Cortex of kidney (tissue), 1 donor: ENCODE results near the gene OGFOD3.
"Not testable (repeated sequence)": the region's sequence is repeated elsewhere in the genome, so short reads cannot be mapped to it uniquely, and the experiment has no call there.

Experiments
- DNase-seq: peaks from one replicate; lab custom pipeline; 2025; lab: John Stamatoyannopoulos, UW

OGFOD3 gene

DNA sequence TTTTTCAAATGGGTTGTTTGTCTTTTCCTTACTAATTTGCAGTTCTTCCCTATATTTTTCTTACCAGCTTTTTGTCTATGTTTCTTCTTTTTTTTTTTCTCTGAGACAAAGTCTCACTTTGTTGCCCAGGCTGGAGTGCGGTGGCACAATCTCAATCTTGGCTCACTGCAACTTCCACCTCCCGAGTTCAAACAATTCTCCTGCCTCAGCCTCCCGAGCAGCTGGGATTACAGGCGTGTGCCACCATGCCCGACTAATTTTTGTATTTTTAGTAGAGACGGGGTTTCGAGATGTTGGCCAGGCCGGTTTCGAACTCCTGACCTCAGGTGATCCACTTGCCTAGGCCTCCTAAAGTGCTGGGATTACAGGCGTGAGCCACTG, 45.3 kb downstream of the OGFOD3 start:
- DNase-seq = not testable (repeated sequence)

DNA sequence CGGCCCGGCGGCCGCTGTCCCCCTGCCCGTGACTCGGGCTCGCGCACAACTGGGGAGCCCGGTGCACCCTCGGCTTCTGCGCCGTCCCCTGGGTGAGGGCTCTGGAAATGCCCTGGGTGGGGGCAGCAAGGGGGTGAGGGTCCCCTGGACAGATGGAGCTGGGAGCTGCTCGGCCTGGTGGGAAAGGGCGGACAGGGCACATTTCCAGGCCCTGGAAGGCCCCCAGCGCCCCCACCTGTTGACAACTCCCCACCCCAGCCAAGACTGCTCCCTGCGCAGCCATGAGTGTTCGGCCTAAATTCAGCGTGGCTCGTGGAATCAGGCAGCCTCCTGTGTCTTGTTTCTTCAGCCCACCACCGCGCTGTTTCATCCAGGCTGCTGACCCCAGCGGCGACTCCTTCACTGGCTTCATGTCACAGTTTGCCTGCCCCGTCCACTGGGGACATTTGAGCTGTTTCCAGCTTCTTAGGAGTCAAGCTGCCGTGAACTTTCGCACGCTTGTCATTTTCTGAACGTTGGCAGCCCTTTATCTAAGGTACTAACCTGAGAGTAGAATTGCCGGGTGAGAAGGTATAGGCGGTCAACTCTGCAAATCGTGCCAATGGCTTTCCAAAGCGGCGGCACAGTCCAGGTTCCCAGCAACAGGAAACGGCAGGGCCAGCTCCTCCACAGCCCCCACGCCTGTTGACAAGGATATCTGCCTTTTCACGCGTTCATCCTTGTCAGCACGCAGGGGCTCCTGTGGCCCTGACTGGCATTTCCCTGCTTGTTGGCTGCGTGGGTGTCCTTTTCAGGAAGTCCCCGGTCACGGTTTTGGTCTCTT, 45.9 kb downstream of the OGFOD3 start:
- no peak for DNase-seq

DNA sequence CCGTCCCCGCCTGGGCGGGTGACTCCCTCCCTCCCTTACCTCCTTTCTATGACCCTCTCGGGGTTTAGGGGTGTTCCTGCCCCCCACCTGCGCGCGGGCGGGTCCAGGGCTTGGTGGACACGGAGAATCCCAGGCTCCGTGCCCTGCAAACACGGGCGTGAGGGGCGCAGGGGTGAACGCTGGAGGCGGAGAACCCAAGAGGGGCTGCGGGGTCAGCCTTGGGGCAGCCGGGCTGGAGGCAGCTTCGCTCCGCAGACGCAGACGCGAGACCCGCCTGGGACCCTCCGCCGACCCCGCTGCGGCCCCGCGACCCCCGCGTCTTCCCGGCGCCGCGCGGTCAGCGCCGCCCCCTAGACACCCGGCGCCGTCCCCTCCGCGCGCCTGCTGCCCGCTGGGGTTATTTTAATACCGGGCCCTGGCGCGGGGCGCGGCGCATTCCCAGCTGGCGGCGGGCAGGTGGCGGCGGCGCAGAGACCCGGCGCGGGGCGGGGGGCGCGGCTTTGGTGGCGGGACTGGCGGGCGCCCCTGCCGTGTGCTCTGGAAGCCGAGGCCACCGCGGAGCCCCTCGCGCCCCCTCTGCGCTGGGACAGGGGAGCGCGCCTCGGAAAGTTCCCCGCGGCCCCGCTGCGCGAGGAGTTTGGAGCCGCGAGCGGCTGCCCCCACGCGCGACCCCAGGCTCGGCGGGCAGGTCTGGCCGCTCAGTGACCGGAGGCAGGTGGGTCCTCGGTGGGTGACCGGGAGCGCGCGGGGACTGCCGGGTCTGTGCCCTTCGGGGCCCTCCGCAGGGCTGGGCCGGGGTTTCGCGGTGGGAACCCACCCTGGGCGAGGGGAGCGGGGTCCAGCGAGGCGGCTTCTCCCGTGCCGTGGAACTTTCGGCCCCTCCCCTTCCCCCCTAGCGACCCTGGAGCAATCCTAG, 46.8 kb downstream of the OGFOD3 start, which contains the start of gene UTS2R:
Gene UTS2R, plus strand, starts transcription at position 433 of the 916 bp plus-strand sequence. CDS start 2,560 bp downstream, outside the sequence.
- DNase-seq = no peak

DNA sequence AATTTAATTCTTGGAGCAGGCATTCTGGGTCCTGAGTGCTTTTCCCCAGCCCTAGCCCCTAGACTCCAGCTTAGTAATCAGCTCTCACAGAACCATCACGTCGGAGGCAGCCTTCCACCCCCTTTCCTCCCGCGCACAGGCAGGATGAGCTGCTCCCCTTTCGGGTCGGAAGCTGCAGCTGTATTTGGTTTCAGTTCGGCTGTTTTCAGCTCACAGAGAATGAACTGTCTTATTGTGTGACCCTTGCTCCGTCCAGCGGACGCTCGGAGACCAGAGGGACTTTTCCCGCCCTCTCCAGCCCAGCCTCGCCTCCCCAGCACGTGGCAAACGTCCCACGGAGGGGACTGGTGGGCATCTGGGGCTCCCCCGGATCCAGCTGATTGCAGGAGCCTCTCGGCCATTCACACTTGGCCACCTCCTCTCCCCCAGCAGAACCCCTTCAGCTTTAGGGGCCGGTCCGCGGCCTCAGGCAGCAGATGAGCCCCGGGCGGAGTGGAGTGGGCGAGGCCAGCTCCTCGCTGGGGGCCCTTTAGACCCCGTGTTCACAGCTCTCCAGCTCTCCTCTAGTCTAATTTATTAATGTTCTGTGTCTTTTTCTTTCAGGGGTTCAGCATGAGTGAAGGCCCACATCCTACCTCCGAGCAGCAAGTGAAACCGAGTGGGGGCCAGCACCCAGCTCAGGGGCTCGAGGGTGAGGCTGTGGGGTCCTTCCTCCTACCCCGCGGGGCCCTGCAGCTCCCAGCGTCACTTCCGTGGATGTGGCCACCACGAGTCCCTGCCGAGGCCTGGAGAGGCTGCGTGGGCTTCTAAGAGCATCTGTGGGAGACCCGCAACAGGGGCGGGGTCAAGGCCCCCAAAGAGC, 47.7 kb downstream of the OGFOD3 start:
- DNase-seq = no peak

DNA sequence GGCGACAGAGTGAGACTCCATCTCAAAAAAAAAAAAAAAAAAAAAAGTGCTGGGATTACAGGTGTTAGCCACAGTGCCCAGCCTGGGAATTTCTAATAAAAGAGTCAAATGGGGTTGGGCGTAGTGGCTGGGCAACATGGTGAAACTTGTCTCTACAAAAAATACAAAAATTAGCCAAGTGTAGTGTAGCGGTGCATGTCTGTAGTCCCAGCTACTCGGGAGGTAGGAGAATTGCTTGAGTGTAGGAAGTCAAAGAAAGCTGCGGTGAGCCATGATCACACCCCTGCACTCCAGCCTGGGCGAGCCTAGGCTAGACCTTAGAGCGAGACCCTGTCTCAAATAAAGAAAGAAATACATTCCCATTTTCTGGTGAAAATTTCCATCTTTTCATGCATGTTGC, 49.2 kb downstream of the OGFOD3 start:
- DNase-seq = no peak

DNA sequence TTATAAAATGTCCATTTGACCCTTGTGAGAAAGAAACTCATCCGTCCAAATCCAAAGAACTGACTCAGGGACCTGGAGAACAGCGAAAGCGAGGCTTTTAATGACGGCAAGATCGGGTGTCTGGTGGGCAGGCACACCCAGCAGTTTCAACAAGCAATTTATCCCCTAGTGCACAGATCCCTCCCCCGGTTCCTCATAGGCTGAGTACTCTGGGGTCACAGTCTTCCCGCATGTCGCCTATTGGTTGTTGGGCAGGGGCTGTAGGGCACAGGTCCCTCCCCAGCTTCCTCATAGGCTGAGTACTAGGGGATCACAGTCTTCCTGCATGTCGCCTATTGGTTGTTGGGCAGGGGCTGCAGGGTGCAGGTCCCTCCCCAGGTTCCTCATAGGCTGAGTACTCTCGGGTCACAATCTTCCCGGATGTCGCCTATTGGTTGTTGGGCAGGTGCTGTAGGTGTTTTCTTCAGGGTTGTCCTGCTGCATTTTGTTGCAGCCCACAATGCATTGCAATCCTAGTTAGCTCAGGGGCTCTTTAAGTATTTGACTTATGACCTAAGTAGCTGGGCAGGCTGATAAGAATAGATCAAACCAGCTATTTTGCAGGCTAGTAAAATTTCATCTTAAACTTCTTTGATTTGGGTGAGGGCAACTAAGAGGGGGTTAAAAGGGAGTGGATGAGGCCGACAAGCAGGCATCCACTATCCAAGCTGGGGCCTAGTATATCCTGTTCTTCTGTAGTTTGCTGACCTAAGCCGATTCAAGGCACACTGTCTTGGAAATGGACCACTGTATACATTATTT, 50.5 kb downstream of the OGFOD3 start:
- DNase-seq = no peak

DNA sequence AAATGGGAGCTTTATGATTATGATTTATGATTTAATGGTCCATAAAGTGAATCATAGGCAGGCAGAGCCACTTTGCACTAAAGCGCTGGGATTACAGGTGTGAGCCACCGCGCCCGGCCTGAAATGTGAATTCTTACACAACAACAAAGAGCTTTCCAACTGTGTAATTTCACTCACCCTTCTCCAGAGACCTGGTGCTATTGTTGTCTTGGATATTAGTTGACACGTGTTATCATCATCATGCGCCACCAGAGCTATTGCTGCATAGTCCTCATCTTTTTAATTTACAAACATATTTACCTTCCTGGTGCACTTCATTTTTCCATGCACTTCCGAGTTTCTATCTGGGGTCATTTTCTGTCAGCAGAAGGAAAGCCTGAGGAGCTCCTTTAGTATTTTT, 51.6 kb downstream of the OGFOD3 start:
- DNase-seq = no peak

DNA sequence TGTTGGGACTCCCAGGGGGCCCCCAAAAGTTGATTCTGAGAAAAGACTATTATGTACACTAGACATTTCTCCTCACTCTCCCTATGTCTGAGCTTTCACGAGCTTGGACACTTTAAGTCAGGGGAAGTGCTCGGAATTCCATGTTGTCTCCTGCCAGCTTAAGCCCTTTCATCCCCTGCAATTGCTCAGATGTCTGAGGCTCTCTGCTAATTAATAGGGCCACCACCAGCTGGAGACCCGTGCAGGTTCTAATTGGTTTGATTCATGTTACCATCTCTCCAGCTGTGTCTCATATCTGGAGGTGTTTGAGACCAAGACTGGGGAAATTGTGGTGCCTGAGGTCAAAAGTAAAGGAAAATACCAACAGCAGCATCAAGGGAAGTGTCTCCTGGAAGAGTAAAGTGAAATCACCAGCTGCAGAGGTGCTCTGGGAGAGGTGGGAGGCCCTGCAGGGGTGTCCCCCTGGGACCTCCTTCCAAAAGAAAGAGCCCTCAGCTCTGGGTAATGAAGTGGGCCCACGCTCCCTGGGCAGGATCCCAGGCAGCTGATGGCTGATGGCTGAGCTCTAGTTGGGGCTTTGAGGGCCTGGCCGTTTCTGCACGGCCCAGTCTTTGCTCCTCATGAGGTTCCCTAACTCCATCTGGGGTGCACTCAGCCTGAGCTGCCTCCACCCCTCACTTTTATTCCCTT, 52.6 kb downstream of the OGFOD3 start:
- DNase-seq = no peak

DNA sequence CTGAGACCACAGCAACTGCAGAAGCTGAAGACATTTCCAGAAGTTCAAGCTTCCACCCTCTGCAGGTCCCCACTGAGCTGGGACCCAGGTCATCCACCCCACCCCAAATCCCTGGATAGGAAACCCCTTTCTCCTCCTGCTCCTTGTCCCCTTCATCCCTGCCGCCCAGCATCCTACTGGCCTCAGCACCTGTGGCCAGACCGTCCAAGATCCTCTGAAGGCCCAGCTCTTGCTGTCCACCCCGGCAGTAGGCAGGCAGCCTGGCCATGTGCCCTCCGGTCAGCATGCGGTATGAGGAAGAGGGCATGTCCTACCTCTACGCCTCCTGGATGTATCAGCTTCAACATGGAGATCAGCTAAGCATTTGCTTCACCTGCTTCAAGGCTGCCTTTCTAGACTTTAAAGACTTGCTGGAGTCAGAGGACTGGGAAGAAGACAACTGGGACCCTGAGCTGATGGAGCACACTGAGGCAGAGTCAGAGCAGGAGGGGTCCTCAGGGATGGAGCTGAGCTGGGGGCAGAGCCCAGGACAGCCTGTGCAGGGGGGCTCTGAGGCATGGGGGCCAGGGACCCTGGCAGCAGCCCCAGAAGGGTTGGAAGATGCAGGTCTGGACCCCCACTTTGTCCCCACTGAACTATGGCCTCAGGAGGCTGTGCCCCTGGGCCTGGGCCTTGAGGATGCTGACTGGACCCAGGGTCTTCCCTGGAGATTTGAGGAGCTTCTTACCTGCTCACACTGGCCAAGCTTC, 56.3 kb downstream of the OGFOD3 start:
- no peak for DNase-seq

DNA sequence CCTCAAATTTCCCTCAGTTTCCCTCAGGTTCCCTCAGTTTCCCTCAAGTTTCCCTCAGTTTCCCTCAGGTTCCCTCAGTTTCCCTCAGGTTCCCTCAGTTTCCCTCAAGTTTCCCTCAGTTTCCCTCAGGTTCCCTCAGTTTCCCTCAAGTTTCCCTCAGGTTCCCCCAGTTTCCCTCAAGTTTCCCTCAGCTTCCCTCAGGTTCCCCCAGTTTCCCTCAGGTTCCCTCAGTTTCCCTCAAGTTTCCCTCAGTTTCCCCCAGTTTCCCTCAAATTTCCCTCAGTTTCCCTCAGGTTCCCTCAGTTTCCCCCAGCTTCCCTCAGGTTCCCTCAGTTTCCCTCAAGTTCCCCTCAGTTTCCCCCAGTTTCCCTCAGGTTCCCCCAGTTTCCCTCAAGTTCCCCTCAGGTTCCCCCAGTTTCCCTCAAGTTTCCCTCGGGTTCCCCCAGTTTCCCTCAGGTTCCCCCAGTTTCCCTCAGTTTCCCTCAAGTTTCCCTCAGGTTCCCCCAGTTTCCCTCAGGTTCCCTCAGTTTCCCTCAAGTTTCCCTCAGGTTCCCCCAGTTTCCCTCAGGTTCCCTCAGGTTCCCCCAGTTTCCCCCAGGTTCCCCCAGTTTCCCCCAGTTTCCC, 58.8 kb downstream of the OGFOD3 start:
- not testable (repeated sequence) for DNase-seq

DNA sequence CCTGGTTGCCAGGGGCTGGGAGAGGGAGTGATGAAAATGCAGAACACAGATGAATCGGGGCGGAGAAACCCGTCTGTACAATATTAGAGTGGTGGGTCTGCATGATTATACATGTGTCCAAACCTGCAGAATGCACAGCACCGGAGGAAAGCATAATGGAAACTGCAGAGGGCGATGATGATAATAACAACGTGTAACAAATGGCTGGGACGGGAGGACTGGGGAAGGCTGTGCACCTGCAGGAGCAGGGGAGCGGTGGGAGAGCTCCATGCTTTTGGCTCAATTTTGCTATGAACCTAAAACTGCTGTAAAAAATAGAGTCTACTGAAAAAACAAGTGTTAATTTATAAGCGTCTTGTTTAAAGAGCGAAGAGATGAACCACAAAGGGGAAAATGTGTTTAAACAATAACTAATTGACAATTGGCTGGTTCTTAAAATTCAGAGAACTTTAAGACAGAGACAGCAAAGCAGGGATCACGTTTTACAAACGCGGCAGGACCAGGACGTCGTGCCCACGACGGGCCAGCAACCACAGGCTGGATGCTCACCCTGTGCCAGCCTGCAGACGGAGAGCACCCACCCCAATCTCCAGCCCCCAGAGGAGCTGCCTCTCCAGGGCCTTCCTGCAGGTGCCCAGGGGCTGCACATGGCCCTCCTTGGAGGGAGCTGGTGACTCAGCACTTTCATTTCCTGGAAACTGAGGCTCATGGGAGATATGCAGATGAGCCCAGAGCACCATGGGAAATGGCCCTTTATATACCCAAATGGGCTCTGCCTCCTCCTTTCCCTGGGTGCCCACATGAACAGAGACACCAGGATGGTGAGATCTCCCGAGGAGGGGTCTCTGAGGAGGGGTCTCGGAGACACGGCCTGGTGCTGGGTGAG, 59.7 kb downstream of the OGFOD3 start, which contains the start of gene TEX19:
Gene TEX19, plus strand, starts transcription at position 783 of the 886 bp plus-strand sequence. CDS start 2,904 bp downstream, outside the sequence.
- no peak for DNase-seq

DNA sequence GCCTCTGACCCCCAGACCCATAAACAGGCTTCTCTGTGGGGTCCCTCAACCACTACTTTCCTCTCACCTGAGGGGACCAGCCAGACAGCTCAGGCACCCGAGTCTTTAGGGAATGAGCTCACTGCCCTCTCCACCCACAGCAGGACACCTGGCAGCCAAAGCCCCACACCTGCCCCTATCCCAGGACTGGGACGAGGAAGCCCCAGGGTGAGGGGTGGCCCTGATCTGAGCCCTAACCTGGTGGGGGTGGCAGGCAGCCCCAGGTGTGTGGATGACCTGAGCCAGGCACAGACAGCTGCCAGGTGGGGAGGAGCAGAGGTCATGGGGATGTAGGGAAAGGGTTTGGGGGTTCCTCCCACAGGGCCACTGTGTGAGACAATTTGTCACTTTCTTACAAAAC, 61.0 kb downstream of the OGFOD3 start:
- no peak for DNase-seq

DNA sequence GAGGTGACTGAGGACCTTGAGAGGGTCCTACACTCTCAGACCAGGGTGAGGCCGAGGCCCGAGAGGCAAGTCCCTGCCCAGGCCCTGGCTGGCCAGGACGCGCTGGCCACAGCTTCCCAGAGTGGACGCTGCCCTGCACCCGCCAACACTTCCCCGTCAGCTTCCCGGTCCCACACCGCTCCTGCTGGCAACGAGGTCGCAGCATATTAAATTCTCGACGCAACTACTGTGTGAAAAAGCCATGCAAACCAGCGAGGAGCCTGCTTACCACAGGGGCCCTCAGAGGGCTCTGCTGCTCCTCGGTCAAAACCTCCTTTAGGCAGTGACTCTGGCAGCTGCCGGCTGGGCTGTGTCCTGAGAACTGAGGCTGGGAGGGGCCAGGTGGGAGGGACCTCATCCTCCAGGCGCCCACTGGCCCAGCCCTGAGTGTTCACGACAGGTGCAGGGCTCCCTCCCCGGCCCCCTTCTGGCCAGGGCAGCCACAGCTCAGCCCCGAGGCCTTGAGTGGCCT, 61.5 kb downstream of the OGFOD3 start:
- no peak for DNase-seq

DNA sequence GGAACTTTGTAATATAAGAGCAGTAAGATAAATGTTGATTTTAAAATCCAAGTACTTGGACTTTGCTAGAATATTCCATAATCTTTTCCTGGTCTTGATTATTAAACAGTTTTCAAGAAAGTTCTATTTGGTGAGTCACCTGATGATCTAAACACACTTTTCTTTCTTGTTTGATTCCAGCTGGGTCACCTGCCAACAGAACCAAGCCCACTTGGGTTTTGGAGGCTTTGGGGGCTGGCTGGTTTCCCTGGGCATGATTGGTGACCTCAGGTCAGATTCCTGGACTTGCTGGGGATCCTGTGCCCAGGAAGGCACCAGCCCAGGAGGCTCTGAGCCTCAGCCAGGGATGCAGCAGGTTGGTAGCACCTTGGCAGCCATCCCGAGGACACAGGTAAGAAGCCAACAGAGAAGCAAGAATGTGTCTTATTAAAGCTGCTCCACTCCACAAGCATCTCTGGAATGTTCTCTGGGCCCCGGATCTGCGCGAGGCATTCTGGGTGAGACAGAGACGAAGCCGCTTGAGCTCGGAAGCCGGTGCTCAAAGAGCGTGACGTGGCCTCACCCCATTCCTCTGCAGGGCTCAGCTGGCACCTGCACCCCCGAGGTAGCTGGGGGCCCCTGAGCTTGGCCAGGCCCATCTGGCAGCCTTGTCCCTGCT, 62.5 kb downstream of the OGFOD3 start:
- DNase-seq = no peak

DNA sequence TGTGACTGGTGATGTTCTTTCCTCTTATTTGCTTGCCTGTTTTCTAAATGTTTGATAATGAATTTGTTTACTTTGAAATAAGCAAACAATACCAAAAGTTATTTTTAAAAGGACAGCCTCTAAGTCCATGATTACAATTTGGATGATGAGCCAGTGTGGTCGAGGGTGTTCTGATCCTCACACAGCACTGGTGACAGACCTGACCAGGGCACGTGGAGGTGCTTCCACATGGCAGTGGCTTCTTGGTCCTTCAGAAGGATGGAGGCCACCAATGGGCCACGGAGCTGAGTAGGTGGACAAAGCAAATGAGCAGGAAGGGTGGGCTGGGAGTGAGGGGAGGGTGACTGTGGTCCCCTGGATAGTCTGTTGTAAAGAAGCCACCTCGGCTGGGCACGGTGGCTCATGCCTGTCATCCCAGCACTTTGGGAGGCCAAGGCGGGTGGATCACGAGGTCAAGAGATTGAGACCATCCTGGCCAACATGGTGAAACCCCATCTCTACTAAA, 63.5 kb downstream of the OGFOD3 start:
- DNase-seq = no peak

DNA sequence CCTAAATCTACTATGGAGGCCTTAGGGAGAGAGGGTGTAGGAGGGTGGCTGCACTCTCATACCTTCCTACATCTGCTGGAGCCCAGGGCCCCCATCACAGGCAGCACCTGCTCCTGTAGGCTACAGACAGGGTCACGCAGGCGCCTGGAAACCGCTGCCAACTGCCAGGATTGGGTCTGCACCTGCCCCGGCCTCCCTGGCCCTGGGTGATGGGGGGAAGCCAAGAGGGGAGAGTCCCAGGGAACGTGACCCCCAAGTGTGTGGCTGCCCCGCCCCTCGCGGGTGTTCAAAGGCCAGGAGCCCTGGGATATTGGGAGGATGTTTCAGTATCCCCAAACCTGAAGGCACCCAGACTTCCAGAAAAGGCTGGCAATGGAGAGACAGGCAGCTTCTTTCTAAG, 64.9 kb downstream of the OGFOD3 start:
- DNase-seq = no peak
